Epithelial cell of esophagus (primary cell): ENCODE measurements around the gene HAPLN3.

ENCODE experiments used
- DNase-seq: peaks from one replicate; pipeline ENCODE4 v3.0.0; 2010; ENCODE audit warnings: low read depth
- H3K4me3 ChIP-seq: 2 replicates; pipeline ENCODE4 v1.5.1; 2011; ENCODE audit warnings: mild to moderate bottlenecking, low read length, control low read depth
- CTCF ChIP-seq: IDR thresholded peaks from 2 replicates; pipeline ENCODE4 v1.5.1; 2011; ENCODE audit warnings: low read depth, mild to moderate bottlenecking, low read length, control low read depth, inconsistent platforms; ENCODE audit not compliant: insufficient read depth; ENCODE audit errors: missing control alignments

HAPLN3 gene

GRCh38 chr15:88915354-88915753 lies 20.0 kb upstream of the HAPLN3 start:
- H3K4me3 ChIP-seq: no peak overlapping the region
- TF ChIP-seq CTCF: no peak
- DNase-seq: no peak

- DNase-seq: no peak
- peak overlapping the region; percentile 63 for H3K4me3 ChIP-seq
- TF ChIP-seq CTCF: no peak
These were observed 18.5 kb upstream of the HAPLN3 start for GRCh38 chr15:88913850-88914169.

DNA sequence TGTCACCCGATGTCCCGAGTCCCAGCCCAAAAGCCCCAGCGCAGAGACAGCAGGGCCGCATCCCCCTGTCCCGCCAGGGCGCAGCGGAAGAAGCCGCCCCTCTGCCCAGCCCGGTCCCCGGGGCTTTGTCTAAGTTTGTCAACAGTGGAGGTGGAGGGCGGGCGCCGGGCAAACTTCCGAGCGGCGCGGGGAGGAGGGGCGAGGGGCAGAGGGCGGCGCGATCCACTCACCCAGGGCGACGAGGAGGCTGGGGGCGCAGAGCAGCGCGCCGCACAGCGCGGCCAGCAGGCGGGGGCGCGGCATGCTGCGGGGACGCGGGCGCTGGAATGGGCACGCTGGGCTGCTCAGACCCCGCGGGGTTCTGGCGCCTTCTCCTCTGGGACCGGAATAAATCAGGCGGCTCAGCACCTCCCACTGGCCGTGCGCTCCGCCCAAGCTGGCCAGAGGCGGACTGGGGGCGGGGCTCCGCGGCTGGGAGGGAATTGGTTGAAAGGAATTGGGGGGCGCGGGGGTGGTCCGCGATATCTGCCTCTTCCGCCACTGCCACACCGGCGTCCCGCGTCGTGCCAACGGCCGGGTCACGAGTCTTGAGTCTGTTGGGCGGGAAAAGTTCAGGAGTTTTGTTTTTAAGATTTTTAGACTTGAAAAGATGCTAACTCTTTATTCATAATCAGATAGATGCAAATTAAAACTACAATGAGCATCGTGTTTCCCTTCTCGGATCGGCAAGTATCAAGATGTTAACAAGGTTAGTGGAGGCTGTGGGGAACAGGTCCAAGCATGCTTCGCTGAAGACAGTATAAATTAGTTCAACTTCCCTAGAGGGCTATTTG lies 17.9 kb upstream of the HAPLN3 start, which contains the start of gene MFGE8:
Gene MFGE8 (minus strand): TSS at position 363 of the 833 bp plus-strand sequence. CDS start 60 bp downstream, at position 303.
- no peak for TF ChIP-seq CTCF
- peak within 1 kb of the TSS; percentile 63 for H3K4me3 ChIP-seq
- peak; percentile 95 for DNase-seq

DNA sequence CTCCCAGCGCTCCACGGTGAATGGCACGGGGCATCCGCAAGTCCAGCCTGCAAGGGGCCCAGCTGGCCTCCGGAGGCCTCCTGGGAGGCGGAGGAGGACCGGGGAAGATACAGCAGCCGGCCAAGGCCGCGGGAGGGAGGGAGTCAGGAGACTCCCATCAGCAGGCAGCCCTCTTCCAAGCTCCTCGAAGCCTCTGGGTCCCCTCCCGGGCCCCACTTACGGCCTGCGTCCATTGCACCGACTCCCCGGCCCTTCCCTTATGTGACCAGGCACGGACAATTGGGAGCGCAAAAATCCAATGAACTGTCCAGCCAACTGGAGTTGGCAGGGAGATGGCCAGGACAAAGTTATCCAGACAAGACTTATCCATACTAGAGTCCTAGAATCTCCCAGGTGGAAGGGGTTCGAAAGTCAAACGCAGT lies 17.2 kb upstream of the HAPLN3 start:
- no peak for DNase-seq
- no peak for TF ChIP-seq CTCF
- H3K4me3 ChIP-seq: peak overlapping the region; percentile 63

- peak; percentile 85 for DNase-seq
- peak overlapping the region; percentile 63 for H3K4me3 ChIP-seq
- TF ChIP-seq CTCF: no peak
These were observed 16.4 kb upstream of the HAPLN3 start for GRCh38 chr15:88911766-88912118.

DNA sequence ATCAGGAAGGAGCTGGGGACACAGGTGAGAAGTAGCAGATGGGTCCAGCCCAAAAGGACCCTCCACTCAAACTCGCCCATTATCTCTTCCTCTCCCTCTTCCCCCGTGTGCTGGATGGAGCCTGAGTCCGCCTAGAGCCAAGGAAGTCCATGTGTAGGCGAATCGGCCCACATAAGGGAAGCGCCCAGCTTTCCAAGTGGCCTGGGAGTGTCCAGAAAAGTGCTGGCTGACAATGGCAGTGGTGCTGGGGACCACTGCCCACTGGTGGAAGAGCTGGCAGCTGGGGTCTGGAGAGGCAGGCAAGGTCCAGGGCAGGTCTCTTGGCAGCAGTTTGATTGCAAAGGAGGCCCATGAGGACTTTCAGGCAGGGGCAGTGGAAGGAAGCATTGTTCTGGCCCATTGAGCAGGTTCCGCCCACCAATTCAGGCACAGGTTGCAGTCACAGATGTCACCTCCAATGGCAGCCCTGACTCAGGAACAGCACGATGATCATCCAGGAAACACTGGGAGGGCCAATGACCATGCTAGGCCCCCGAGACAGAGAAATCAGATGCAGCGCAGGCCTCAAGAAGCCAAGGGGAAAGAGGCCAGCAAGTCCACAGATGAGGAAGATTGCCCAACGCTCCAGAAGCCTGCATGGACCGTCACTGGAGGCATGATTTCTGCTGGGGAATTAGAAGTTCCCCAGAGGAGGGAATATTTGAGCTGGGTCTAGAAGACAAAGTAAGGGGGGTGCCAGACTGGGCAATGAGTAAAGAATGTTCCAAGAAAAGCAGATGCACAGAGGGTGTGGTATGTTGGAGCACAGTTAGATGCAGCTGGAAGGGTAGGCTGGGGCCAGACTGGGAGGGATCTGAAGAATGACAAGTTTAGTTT lies 14.8 kb upstream of the HAPLN3 start:
- DNase-seq: no peak
- H3K4me3 ChIP-seq: no peak overlapping the region
- TF ChIP-seq CTCF: no peak
